ENCODE measurements around the gene ZNF565. TPM values are rescaled to one million over a fixed set of nuclear protein-coding genes. Genes with fewer than 3 reads are reported as not detected.
"Not testable (repeated sequence)": the region's sequence is repeated elsewhere in the genome, so short reads cannot be mapped to it uniquely, and the experiment has no call there.

ZNF565 gene
- total RNA-seq, 1 donor from 2014 or later, result 2.6 TPM

DNA sequence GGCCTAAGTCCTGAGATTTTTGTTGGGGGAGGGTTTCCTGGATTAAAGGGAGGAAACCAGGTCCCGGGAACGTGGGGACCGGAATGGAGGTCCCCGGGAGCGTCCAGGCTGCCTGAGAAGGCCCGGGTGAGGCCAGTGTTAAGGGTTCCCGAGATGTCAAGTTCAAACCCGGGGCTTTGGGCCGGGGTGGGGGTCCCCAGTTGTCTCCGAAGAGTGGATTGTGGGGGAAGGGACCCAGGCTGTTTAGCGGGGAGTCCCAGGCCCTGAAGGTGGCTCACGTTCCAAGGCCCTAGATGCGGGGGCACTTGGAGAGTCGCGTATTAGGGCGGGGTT, 62.5 kb downstream of the ZNF565 start:
- ATAC-seq, result no peak
- DNase-seq (ENCODE audit: low spot score), result no peak

DNA sequence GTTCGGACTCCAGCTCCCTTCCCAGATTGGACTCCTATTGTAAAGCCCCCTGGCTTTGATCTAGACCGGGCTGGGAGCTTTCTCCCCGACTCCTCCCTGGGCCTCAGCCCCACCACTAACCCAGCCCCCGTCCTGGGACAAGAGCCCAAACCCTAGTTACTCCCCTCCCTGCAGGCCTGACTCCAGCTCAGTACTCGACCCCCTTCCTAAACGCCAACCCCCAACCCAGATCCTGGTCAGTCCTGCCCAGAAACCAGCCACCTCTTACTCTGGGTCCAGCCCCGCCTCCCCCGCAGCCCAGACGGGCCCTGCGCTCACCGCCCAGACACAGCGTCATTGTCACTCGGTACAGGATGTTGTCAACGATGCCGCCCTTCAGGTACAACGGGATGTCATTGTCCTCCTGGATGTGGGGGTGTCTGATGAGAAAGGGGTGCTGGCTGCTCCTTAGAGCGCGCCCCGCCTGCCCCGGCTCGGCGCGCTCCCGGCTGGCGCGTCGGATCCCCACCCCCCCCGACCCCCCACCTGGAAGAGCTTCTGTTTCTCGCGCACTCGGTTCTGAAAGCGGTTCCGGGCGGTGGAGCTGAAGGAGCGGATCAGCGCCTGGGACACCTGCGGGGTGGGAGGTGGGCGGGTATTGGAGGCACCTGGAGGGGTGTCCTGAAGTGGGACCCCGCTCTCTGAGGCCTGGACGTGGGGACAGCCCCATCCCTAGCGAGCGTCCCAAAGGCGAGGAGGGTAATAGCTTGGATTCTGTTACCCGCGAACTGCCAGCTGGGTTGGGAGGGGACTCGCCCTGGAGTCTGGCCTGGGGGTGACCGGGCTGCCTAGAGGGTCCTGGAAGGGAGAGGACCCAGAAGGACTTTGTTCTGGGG, 63.1 kb downstream of the ZNF565 start:
- ATAC-seq (peak; percentile 13), DNase-seq (ENCODE audit: low spot score) (no peak)

DNA sequence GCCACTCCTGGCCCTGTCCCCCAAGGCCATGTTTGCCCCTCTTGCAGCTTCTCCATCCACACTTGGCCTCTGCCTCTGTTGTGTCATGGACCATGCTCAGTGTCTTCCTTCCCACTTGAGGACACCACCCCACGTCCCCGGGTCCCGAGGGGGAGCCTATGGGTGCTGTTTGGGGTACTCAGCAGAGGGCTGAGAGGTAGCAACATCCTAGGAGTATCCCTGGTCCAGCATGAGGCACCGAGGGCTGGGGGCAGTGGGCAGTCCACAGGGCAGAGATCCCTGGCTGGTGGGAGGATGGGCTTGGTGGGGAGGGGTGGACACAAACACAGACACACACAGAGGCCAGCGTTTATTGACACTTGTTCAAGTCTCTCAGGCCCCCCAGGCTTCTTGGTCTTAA, 63.9 kb downstream of the ZNF565 start:
- ATAC-seq (no peak), DNase-seq (ENCODE audit: low spot score) (no peak)

DNA sequence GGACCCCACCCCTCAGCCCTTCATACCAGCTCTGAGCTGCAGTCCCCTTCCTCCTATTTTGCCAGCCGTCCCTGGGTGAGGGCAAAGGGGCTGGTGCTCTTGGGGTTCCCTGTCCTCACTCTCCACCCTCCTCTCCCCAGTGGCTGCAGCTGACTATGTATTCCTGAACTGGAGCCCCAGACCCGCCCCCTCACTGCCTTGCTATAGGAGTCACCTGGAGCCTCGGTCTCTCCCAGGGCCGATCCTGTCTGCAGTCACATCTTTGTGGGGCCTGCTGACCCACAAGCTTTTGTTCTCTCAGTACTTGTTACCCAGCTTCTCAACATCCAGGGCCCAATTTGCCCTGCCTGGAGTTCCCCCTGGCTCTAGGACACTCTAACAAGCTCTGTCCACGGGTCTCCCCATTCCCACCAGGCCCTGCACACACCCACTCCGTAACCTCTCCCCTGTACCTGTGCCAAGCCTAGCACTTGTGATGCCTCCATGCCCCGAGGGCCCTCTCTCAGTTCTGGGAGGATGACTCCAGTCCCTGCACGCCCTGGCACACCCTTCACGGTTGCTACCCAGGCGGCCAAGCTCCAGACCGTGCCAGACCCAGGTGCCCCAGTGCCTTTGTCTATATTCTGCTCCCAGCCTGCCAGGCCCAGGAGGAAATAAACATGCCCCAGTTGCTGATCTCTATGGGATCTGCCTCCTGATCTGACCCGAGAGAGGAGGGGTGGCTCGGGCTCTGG, 64.6 kb downstream of the ZNF565 start:
- DNase-seq (ENCODE audit: low spot score) (no peak), ATAC-seq (no peak)

DNA sequence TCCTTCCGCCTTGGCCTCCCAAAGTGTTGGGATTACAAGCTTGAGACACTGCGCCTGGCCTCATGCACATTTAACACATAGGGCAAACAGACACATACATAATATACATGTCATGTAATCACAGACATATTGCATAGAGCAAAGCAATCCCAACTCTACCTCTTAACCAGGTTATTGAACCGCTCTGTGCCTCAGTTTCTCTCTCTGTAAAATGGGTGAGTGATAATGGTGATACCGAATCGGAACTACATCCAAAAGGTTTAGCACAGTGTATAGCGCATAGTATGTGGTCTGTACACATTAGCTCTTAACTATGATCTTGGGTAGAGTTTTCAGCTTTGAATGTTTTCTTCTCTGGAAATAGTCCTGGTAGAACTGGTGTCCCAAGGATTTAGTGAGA, 69.8 kb downstream of the ZNF565 start:
- DNase-seq (ENCODE audit: low spot score), result no peak
- ATAC-seq, result no peak

DNA sequence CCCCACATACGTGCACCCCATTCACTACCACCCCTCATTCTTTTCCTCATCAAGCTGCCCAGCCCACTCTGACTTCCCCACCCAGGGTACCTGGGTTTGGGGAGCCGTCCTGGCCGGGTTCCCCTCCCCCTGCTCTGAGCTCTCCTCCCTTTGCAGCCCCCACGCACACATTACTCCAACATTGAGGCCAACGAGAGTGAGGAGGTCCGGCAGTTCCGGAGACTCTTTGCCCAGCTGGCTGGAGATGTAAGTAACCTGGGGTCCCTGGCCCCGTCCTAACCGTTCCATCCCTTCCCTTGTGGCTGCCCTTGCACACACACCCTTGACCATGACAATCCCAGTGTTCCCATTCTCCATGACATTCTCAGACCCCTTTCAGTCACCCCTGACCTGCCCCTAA, 72.0 kb downstream of the ZNF565 start:
- no peak for ATAC-seq
- DNase-seq (ENCODE audit: low spot score), result no peak

DNA sequence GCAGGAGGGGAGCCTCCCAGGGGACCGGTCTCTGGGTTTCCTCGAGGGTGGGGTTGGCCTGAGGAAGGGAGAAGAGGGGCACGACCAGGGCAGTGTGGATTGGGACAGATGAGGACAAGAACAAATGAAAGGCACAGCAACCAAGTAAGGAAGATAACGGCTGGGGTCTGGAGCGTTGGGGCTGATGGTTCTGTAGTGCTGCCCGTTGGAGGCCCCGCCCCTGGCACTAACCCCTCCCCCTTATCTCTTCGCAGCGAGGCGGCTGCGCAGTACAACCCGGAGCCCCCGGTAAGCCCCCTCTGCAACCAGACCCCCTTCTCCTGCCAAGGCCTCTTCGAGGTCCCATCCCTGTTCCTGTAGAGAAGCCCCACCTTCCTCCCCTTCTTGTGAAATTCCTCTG, 72.4 kb downstream of the ZNF565 start:
- DNase-seq (ENCODE audit: low spot score) (no peak), ATAC-seq (no peak)

DNA sequence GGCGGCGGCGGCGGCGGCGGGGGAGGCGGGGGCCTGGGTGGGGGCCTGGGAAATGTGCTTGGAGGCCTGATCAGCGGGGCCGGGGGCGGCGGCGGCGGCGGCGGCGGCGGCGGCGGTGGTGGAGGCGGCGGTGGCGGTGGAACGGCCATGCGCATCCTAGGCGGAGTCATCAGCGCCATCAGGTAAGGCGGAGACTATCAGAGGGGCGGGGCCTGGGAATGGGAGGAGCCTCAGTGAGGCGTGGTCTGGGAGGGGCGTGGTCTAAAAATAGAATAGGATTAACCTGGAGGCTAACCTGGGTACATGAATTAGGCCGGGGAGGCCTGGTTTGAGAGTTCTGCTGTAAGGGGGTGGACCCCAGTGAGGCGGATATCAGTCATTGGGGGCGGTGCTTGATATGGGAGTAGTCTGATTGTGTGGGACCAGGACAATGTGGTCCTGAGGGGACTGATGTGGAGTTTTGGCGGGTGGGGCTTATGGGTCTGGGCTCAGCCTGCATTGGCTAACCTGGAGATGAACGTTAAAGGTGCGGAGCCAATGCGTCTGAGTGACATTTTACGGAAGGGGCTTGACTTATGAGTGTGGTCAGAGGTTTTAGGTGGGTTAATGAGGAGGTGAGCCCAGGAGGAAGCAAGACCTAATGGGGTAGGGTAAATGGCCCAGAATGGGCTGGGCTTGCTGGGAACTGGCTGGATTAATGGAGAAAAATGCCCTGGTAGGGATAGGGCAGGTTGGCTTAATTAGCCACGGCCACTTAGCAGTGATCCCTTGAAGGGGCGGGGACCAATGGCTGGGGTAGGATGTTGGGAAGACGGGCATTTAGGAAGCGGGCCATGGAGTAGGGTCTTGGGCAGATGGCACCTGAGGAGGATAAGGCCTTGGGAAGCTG, 73.2 kb downstream of the ZNF565 start:
- ATAC-seq (peak; percentile 76), DNase-seq (ENCODE audit: low spot score) (peak; percentile 89)

DNA sequence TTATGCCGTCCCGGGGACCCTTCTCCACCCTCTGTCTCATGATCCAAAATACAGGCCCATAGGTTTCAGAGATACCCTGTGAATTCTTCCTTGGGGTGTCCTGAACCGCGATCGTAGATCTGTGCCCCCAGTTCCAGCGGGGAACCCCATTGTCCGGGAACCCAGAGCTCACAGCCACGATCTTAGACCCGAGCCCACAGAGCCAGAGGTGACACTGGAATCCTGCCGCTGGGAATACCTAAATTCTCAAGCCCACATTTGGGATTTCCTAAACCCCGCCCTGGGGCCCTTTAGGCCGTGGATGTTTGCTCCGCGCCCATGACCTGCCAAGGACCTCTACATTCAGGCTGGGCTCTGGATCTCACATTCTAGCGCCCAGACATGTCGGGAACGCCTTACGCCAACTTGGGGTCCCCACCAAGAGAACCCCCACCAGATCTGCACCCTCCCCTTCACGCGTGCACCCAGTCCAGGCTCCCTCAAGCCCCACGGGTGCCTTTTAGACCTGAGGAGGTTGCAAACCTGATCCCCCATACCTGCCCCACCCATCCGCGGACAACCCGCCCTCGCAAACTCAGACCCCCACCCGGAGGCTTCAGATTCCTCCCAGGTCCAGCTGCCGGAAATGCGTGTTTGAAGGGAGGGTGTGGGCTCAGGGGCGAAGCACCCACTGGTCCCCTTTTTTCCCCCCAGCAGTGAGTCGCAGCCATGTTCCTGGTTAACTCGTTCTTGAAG, 74.0 kb downstream of the ZNF565 start:
- ATAC-seq, result peak; percentile 32
- peak; percentile 59 for DNase-seq (ENCODE audit: low spot score)

DNA sequence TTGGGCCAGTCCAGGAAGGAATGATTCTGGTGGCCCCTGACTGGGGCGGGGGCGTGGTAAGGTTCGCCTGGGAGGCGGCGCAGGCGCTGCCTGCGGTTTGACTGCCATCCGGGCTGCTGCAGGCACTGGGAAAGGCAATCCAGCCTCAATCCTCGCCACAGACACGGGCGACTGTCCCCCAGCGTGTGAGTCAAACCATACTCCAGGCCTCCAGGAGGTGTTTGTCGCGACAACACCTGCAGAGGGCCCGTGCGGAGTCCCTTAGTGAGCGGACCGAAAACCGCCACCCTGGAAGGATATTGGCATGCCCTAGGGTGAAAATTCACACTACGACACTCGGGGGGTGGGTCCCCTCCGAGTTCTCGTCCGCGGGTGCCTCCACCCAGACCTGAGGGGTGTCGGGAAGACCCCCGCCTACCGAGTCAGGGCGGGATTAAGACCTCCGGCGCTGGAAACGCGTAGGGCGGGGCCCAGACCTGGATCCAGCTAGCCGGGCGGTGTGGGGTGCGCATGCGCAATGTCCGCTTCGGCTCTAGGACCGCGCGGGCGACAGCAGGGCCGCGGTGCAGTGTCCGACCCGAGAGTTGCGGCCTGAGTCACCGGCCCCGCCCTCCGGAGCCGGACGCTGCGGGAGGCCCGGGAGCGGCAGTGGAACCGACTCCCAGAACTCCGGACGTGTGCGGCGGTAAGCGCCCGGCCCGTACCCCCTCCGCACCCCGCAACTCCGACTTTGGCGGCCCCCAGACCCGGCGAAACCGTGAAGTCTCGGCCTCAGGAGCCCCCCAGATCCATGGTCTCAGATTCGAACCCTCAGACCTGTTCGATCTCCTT, 74.8 kb downstream of the ZNF565 start, which contains the start of gene CAPNS1:
Gene CAPNS1, plus strand, starts transcription at position 594 of the 831 bp plus-strand sequence. CDS start 946 bp downstream, outside the sequence.
- DNase-seq (ENCODE audit: low spot score) (peak; percentile 98), ATAC-seq (peak; percentile 86)

DNA sequence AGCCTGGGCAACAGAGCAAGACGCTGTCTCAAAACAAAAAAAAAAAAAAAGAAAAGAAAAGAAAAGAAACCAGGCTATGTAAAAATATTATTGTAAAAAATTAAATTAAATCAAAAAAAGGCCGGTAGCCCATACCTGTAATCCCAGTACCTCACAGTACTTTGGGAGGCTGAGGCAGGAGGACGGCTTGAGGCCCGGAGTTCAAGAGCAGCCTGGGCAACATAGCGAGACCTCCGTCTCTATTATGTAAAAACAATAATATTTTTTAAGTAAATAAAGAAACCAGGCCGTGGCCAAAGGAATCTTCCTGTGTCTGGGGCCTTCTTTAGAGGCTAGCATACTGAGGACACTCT, 75.4 kb downstream of the ZNF565 start:
- DNase-seq (ENCODE audit: low spot score) (no peak), ATAC-seq (no peak)

DNA sequence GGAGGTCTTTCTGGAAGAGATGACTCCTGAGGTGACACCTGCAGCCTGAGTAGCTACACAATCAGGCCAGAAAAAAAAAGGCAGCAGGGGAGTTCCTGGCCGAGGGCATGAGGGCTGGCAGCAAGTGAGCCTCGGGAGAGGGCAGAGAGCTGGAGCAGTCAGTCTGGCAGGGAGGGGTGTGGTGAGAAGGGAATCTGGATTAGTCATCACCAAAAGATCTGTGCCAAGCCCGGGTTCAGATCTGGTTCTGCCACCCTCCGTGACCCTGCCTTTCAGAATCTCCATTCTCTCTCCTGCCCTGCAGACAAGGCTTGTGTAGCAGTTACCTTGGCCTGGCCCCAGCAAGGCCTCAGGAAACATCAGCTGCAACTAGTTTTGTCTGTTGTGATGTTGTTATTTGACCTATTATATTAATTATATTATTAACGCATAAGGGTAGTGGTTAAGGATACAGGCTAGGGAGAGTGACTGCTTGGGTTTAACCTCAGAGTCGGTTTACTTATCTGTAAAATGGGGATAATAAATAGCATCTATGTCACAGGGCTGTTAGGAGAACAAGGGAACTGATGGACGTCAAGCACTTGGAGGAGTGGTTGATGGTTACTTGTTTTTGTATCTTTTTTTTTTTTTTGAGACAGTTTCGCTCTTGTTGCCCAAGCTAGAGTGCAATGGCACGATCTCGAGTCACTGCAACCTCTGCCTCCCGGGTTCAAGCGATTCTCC, 77.3 kb downstream of the ZNF565 start:
- ATAC-seq, result peak; percentile 47
- peak; percentile 73 for DNase-seq (ENCODE audit: low spot score)

DNA sequence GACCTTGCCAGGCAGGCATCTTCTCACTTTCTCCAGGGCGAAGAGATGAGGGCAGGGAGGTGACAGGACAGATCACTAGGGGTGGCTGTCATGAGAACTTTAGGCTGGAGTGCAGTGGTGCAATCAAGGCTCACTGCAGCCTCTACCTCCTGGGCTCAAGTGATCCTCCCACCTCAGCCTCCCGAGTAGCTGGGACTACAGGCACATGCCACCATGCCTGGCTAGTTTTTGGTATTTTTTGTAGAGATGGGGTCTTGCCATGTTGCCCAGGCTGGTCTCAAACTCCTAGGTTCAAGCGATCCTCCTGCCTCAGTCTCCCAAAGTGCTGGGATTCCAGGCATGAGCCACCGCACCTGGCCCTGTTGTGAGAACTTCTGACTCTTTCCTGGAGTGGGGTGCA, 79.6 kb downstream of the ZNF565 start:
- not testable (repeated sequence) for ATAC-seq; DNase-seq (ENCODE audit: low spot score)

Other genes starting within 250 kb of the ZNF565 start
- gene SDHAF1, start 219.5 kb downstream of the ZNF565 start, total RNA-seq, result 13.9 TPM
- gene SYNE4, start 205.9 kb downstream of the ZNF565 start, total RNA-seq, result 6.5 TPM
- 10.3 TPM for gene ALKBH6, start 200.5 kb downstream of the ZNF565 start, total RNA-seq
- gene CLIP3, start 181.8 kb downstream of the ZNF565 start, total RNA-seq, result 1.3 TPM
- gene THAP8, start 160.4 kb downstream of the ZNF565 start, total RNA-seq, result 2.2 TPM
- gene WDR62, start 159.8 kb downstream of the ZNF565 start, total RNA-seq, result 0.48 TPM
- gene OVOL3, start 103.5 kb downstream of the ZNF565 start, total RNA-seq, result not detected
- 43.9 TPM for gene POLR2I, start 99.8 kb downstream of the ZNF565 start, total RNA-seq
- gene TBCB, start 99.2 kb downstream of the ZNF565 start, total RNA-seq, result 33.5 TPM
- gene CAPNS1, start 74.6 kb downstream of the ZNF565 start, total RNA-seq, result 168 TPM
- gene COX7A1, start 62.2 kb downstream of the ZNF565 start, total RNA-seq, result 3.9 TPM
- 17.2 TPM for gene ZNF146, start 441 bp upstream of the ZNF565 start, total RNA-seq
- 2.8 TPM for gene ZFP14, start 164.5 kb upstream of the ZNF565 start, total RNA-seq
- 0.53 TPM for gene ZFP82, start 204.0 kb upstream of the ZNF565 start, total RNA-seq

Data from left lobe of liver (tissue), 2 donors.